GM18511 (cell line): Measurements from ENCODE around the gene SEMA3F.

Experiments used
- ATAC-seq: cut with Tn5 transposase; IDR thresholded peaks from one replicate; pipeline ENCODE4 v1.9.1; 2021; ENCODE audit warnings: mild to moderate bottlenecking, moderate library complexity; ENCODE audit not compliant: unreplicated experiment

SEMA3F gene

GRCh38 chr3:50169232-50169832 is 14.2 kb downstream of the SEMA3F start:
- ATAC-seq, result no peak

- ATAC-seq, result no peak
These were observed 14.7 kb downstream of the SEMA3F start for GRCh38 chr3:50169858-50170257.

GRCh38 chr3:50170689-50171088 is 15.6 kb downstream of the SEMA3F start:
- ATAC-seq, result no peak

GRCh38 chr3:50171540-50172301 is 16.6 kb downstream of the SEMA3F start:
- ATAC-seq, result no peak

GRCh38 chr3:50172626-50173220 is 17.6 kb downstream of the SEMA3F start:
- ATAC-seq, result no peak

- no peak for ATAC-seq
These were observed 18.8 kb downstream of the SEMA3F start for GRCh38 chr3:50173685-50174516.

GRCh38 chr3:50174517-50174895 is 19.4 kb downstream of the SEMA3F start:
- no peak for ATAC-seq

- no peak for ATAC-seq
These were observed 19.9 kb downstream of the SEMA3F start for GRCh38 chr3:50174947-50175524.

- ATAC-seq, result no peak
These were observed 22.2 kb downstream of the SEMA3F start for GRCh38 chr3:50177346-50177745.

GRCh38 chr3:50179710-50180109 is 24.6 kb downstream of the SEMA3F start:
- no peak for ATAC-seq

- no peak for ATAC-seq
These were observed 26.9 kb downstream of the SEMA3F start for GRCh38 chr3:50181985-50182384.

- ATAC-seq, result no peak
These were observed 27.5 kb downstream of the SEMA3F start for GRCh38 chr3:50182533-50183099.

- no peak for ATAC-seq
These were observed 28.6 kb downstream of the SEMA3F start for GRCh38 chr3:50183755-50184154.

- no peak for ATAC-seq
These were observed 29.3 kb downstream of the SEMA3F start for GRCh38 chr3:50184242-50184978.

GRCh38 chr3:50185230-50185629 is 30.1 kb downstream of the SEMA3F start:
- ATAC-seq, result no peak

- ATAC-seq, result no peak
These were observed 31.0 kb downstream of the SEMA3F start for GRCh38 chr3:50186096-50186495.

GRCh38 chr3:50187750-50188149 is 32.6 kb downstream of the SEMA3F start:
- ATAC-seq, result no peak

GRCh38 chr3:50189274-50189673 is 34.1 kb downstream of the SEMA3F start:
- no peak for ATAC-seq

GRCh38 chr3:50189989-50190388 is 34.9 kb downstream of the SEMA3F start:
- ATAC-seq, result no peak
